Measurements from ENCODE around the gene ZBTB5. TPM values are rescaled to one million over a fixed set of nuclear protein-coding genes. Genes with fewer than 3 reads are reported as not detected.

Gene ZBTB5
- total and polyA plus RNA-seq, 2 of the 8 experiments (the other 6 are each of a cell fraction or from before 2014, with no cell fraction given) = 13.3 to 14.5 TPM

DNA sequence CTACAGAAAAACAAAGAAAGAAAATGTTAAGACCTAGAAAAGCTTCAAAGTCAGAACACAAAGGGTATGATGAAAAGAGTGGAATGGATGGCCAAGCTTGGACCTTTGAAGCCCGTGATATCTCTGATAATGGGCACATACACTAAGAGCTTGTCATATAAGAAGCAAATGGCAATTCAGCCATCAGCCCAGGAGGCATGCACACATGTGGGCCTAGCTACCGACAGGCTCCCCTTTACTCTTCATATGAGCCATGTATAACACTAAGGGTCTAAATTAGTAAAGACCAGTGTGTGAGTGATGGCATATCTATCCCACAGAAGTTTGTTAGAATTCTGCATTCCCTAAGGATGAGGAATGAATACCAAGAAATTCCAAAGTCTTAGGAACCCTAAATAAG, 22.7 kb downstream of the ZBTB5 start:
- POLR2A ChIA-PET (ENCODE audit: partially characterized antibody) = interaction anchor here (0.9 to 1.8 kb wide), 4 partner anchors 11 to 24 kb away, joined by 3 to 6 read pairs (median 4); partner anchors contain the start of genes GRHPR and ZBTB5
- no peak overlapping the region for H3K4me3 ChIP-seq (ENCODE audit: extremely low read depth in 1 of 4, insufficient read depth in 2 of 4, low read depth in 3 of 4, low read length in 4 of 4)
- H3K36me3 ChIP-seq (ENCODE audit: control insufficient read depth in 2 of 4, insufficient read depth in 4 of 4, low read length in 3 of 4) = peaks cover 26 to 52% (median 37%) of the 10 kb centered on the region in 4 experiments
- H2BK15ac ChIP-seq (ENCODE audit: low read length) = no peak overlapping the region
- H3K56ac ChIP-seq (replicated peaks; ENCODE audit: insufficient read length, low read depth, low read length) = no peak overlapping the region
- H3K4me1 ChIP-seq (replicated peaks in 1 of 4; ENCODE audit: control insufficient read depth in 3 of 4, insufficient read depth in 4 of 4, low read length in 3 of 4) = no peaks in the 10 kb centered on the region
- H3K9me3 ChIP-seq (ENCODE audit: insufficient read depth in 2 of 2, low read depth in 1 of 2, low read length in 1 of 2) = no peaks in the 10 kb centered on the region
- no peak overlapping the region for H3K4ac ChIP-seq (replicated peaks; ENCODE audit: insufficient read length, low read depth, low read length)
- FAIRE-seq (no peak), DNase-seq (ENCODE audit: low read depth in 1 of 2, low spot score in 2 of 2) (no peak)
- H4K5ac ChIP-seq (ENCODE audit: insufficient read length, low read depth, low read length) = no peak overlapping the region
- 90% methylated on average over 2 of the region's 2 CpGs; no CpG with 5 or more reads in 1 of the 2 experiments for WGBS, 2 experiments (ENCODE audit: extremely low coverage in 1 of 2, insufficient coverage in 1 of 2, insufficient read length in 1 of 2, insufficient replicate concordance in 2 of 2, low coverage in 1 of 2, low lambda C conversion rate in 2 of 2, missing lambda C conversion rate in 1 of 2)
- H3K23me2 ChIP-seq (ENCODE audit: low read depth, low read length) = no peaks in the 10 kb centered on the region
- H2AFZ ChIP-seq (ENCODE audit: low read length) = no peak overlapping the region
- H3K27me3 ChIP-seq (replicated peaks in 1 of 4; ENCODE audit: control insufficient read depth in 3 of 4, extremely low read depth in 1 of 4, insufficient read depth in 3 of 4, low read length in 3 of 4) = no peaks in the 10 kb centered on the region
- no peak overlapping the region for H3K14ac ChIP-seq (ENCODE audit: insufficient read length)
- CTCF ChIA-PET (ENCODE audit: partially characterized antibody) = interaction anchor here (0.5 to 2.3 kb wide), 6 partner anchors 11 to 127 kb away, joined by 3 to 7 read pairs (median 4); no protein-coding TSS in a partner anchor
- peaks cover 0 to 52% of the 10 kb centered on the region in 2 experiments for H3K79me2 ChIP-seq (ENCODE audit: control insufficient read depth in 1 of 2, insufficient read depth in 2 of 2, low read length in 2 of 2)
- no peak overlapping the region for H3K9ac ChIP-seq (replicated peaks in 1 of 4; ENCODE audit: extremely low read depth in 1 of 4, low read depth in 3 of 4, low read length in 3 of 4)
- H3K18ac ChIP-seq (ENCODE audit: extremely low read depth, low read length) = no peak overlapping the region
- no peak overlapping the region for H4K8ac ChIP-seq (ENCODE audit: extremely low read depth, insufficient read depth, low read length)
- H3K79me1 ChIP-seq (ENCODE audit: low read depth, low read length) = no peaks in the 10 kb centered on the region; the same call in none of the 2 replicates
- no peak overlapping the region for H3K23ac ChIP-seq (ENCODE audit: insufficient read length)
- no peak overlapping the region for H2BK5ac ChIP-seq (ENCODE audit: low read depth, low read length)
- peaks cover 15 to 21% of the 10 kb centered on the region in 2 experiments for H4K20me1 ChIP-seq (replicated peaks in 1 of 2; ENCODE audit: control insufficient read depth in 1 of 2, insufficient read depth in 2 of 2, low read length in 2 of 2)
- no peak overlapping the region for H3K27ac ChIP-seq (ENCODE audit: low read depth, low read length)
- H2BK20ac ChIP-seq (ENCODE audit: low read length) = no peak overlapping the region
- no peak overlapping the region for H3K4me2 ChIP-seq (ENCODE audit: insufficient read depth in 1 of 2, low read depth in 2 of 2, low read length in 2 of 2)
- H2BK120ac ChIP-seq (replicated peaks; ENCODE audit: low read depth, low read length) = no peak overlapping the region
- H2AK5ac ChIP-seq (ENCODE audit: low read depth, low read length) = no peak overlapping the region
- no peak overlapping the region for H2BK12ac ChIP-seq (ENCODE audit: low read depth, low read length)
- no peak overlapping the region for H4K91ac ChIP-seq (replicated peaks; ENCODE audit: insufficient read length, low read length)
- TF ChIP-seq PHF8 (conservative IDR thresholded peaks at IDR 0.05; ENCODE audit: low read depth, low read length) = no peak
- no peak for TF ChIP-seq RXRA (IDR thresholded peaks at IDR 0.05; ENCODE audit: insufficient read depth, low read depth, low read length)
- no peak for TF ChIP-seq ZNF274 (IDR thresholded peaks at IDR 0.05; ENCODE audit: borderline replicate concordance, extremely low read depth, low read length)

Measured in H1 (cell line).